Measurements from ENCODE around the gene CAPG.

Gene CAPG

GRCh38 chr2:85431570-85432205, 21.5 kb upstream of the CAPG start:
- no peaks in the 10 kb centered on the region for H3K9me3 Mint-ChIP-seq
- peaks cover 3% of the 10 kb centered on the region for H3K27me3 Mint-ChIP-seq (ENCODE audit: low read depth, poor library complexity)
- peaks cover 71% of the 10 kb centered on the region for H3K4me1 Mint-ChIP-seq
- no peaks in the 10 kb centered on the region for H3K36me3 Mint-ChIP-seq (ENCODE audit: low read depth)
- DNase-seq = no peak
- H3K27ac Mint-ChIP-seq = no peak overlapping the region
- no peak for TF ChIP-seq CTCF (IDR thresholded peaks at IDR 0.05)
- peak overlapping the region; percentile 40 for H3K4me3 Mint-ChIP-seq

- H3K36me3 Mint-ChIP-seq (ENCODE audit: low read depth) = no peaks in the 10 kb centered on the region
- peaks cover 67% of the 10 kb centered on the region for H3K4me1 Mint-ChIP-seq
- no peak for TF ChIP-seq CTCF (IDR thresholded peaks at IDR 0.05)
- no peaks in the 10 kb centered on the region for H3K9me3 Mint-ChIP-seq
- peaks cover 3% of the 10 kb centered on the region for H3K27me3 Mint-ChIP-seq (ENCODE audit: low read depth, poor library complexity)
- H3K4me3 Mint-ChIP-seq = peak overlapping the region; percentile 40
- peak; percentile 74 for DNase-seq
- H3K27ac Mint-ChIP-seq = no peak overlapping the region
Measured at GRCh38 chr2:85430752-85431569, 20.8 kb upstream of the CAPG start.

GRCh38 chr2:85429924-85430289, 19.7 kb upstream of the CAPG start:
- Mint-ChIP-seq H3K4me3 (no peak overlapping the region), H3K36me3 (ENCODE audit: low read depth) (no peaks in the 10 kb centered on the region), H3K4me1 (peaks cover 58% of the 10 kb centered on the region), H3K27ac (no peak overlapping the region), H3K9me3 (no peaks in the 10 kb centered on the region), H3K27me3 (ENCODE audit: low read depth, poor library complexity) (peaks cover 3% of the 10 kb centered on the region)
- no peak for DNase-seq
- no peak for TF ChIP-seq CTCF (IDR thresholded peaks at IDR 0.05)

GRCh38 chr2:85429213-85429923, 19.2 kb upstream of the CAPG start:
- Mint-ChIP-seq H3K27ac (no peak overlapping the region), H3K36me3 (ENCODE audit: low read depth) (no peaks in the 10 kb centered on the region)

GRCh38 chr2:85428343-85428881, 18.2 kb upstream of the CAPG start:
- no peak overlapping the region for H3K4me3 Mint-ChIP-seq
- peaks cover 60% of the 10 kb centered on the region for H3K4me1 Mint-ChIP-seq
- no peak for DNase-seq
- no peaks in the 10 kb centered on the region for H3K36me3 Mint-ChIP-seq (ENCODE audit: low read depth)
- TF ChIP-seq CTCF (IDR thresholded peaks at IDR 0.05) = no peak
- peaks cover 3% of the 10 kb centered on the region for H3K27me3 Mint-ChIP-seq (ENCODE audit: low read depth, poor library complexity)
- H3K27ac Mint-ChIP-seq = no peak overlapping the region
- H3K9me3 Mint-ChIP-seq = no peaks in the 10 kb centered on the region

More at GRCh38 chr2:85429213-85429923, 19.2 kb upstream of the CAPG start:
- Mint-ChIP-seq H3K4me1 (peaks cover 58% of the 10 kb centered on the region), H3K9me3 (no peaks in the 10 kb centered on the region), H3K27me3 (ENCODE audit: low read depth, poor library complexity) (peaks cover 3% of the 10 kb centered on the region), H3K4me3 (no peak overlapping the region)
- no peak for DNase-seq
- no peak for TF ChIP-seq CTCF (IDR thresholded peaks at IDR 0.05)
